ENCODE results near the gene NUP214. TPM values are rescaled to one million over a fixed set of nuclear protein-coding genes. Genes with fewer than 3 reads are reported as not detected.
A peak's percentile ranks its signal among the peaks of the same experiment; 100 is the strongest.
"Not testable (repeated sequence)": the region's sequence is repeated elsewhere in the genome, so short reads cannot be mapped to it uniquely, and the experiment has no call there.

Gene NUP214
- total RNA-seq, 2 donors from 2014 or later: 105 to 107 TPM

- Mint-ChIP-seq H3K27ac (no peak overlapping the region), H3K36me3 (ENCODE audit: low read depth) (peaks cover 26% of the 10 kb centered on the region), H3K4me3 (no peak overlapping the region), H3K4me1 (peaks cover 4% of the 10 kb centered on the region), H3K27me3 (no peaks in the 10 kb centered on the region)
- ATAC-seq (no peak), DNase-seq (no peak)
- H3K9me3 ChIP-seq (ENCODE audit: control insufficient read depth, low read length, poor library complexity, severe bottlenecking): no peaks in the 10 kb centered on the region
Observed at GRCh38 chr9:131142160-131142559, 16.8 kb downstream of the NUP214 start.

GRCh38 chr9:131144201-131144600 is 18.8 kb downstream of the NUP214 start:
- Mint-ChIP-seq H3K27ac (peak overlapping the region; percentile 41), H3K27me3 (no peaks in the 10 kb centered on the region), H3K4me3 (no peak overlapping the region), H3K36me3 (ENCODE audit: low read depth) (peaks cover 26% of the 10 kb centered on the region), H3K4me1 (peaks cover 2% of the 10 kb centered on the region)
- H3K9me3 ChIP-seq (ENCODE audit: control insufficient read depth, low read length, poor library complexity, severe bottlenecking): no peaks in the 10 kb centered on the region
- ATAC-seq (no peak), DNase-seq (no peak)

GRCh38 chr9:131145245-131145644 is 19.9 kb downstream of the NUP214 start:
- DNase-seq (no peak), ATAC-seq (no peak)
- H3K4me1 Mint-ChIP-seq: peaks cover 2% of the 10 kb centered on the region
- peaks cover 26% of the 10 kb centered on the region for H3K36me3 Mint-ChIP-seq (ENCODE audit: low read depth)
- H3K4me3 Mint-ChIP-seq: no peak overlapping the region
- peak overlapping the region; percentile 70 for H3K27ac Mint-ChIP-seq
- H3K27me3 Mint-ChIP-seq: no peaks in the 10 kb centered on the region
- H3K9me3 ChIP-seq (ENCODE audit: control insufficient read depth, low read length, poor library complexity, severe bottlenecking): no peaks in the 10 kb centered on the region

DNA sequence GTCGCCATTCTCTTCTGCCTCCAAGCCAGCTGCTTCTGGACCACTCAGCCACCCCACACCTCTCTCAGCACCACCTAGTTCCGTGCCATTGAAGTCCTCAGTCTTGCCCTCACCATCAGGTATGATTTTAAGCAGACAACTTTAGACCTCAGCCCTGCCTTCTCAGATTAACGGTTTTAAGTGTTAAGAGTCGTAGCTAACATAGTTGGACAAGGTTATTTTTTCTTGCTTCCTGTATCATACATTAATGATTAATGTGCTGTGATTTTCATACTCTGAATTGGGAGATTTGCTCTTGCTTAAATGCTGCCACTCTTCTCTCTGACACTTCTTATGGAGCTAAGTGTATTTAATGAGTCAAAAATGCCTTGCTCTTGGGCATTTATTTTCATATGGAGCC is 20.8 kb downstream of the NUP214 start:
- peaks cover 22% of the 10 kb centered on the region for H3K36me3 Mint-ChIP-seq (ENCODE audit: low read depth)
- H3K4me1 Mint-ChIP-seq: peaks cover 2% of the 10 kb centered on the region
- no peaks in the 10 kb centered on the region for H3K9me3 ChIP-seq (ENCODE audit: control insufficient read depth, low read length, poor library complexity, severe bottlenecking)
- H3K27me3 Mint-ChIP-seq: no peaks in the 10 kb centered on the region
- DNase-seq (no peak), ATAC-seq (no peak)
- H3K4me3 Mint-ChIP-seq: peak overlapping the region; percentile 7
- H3K27ac Mint-ChIP-seq: peak overlapping the region; percentile 70

DNA sequence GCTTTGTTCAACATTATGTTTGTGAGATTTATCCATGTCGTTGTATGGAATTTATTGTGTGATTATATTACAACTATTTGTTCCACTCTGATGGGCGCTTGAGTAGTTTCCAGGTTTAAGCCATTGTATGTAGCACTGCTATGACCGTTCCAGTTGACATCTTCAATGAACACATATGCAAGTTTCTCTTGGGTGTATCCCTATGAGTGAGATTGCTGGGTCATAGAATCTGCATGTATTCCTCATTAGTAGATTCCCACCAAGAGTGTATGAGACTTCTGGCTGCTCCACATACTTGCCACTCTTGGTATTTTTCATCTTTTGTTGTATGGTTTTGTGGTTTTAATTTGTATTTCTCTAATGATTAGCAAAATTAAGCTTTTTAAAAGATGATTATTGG is 22.9 kb downstream of the NUP214 start:
- Mint-ChIP-seq H3K4me1 (peaks cover 3% of the 10 kb centered on the region), H3K36me3 (ENCODE audit: low read depth) (peaks cover 22% of the 10 kb centered on the region)

GRCh38 chr9:131148966-131149687 is 23.7 kb downstream of the NUP214 start:
- Mint-ChIP-seq H3K4me3 (peak overlapping the region; percentile 28), H3K4me1 (peaks cover 4% of the 10 kb centered on the region), H3K27me3 (no peaks in the 10 kb centered on the region), H3K27ac (peak overlapping the region; percentile 51), H3K36me3 (ENCODE audit: low read depth) (peaks cover 20% of the 10 kb centered on the region)
- DNase-seq: no peak
- no peaks in the 10 kb centered on the region for H3K9me3 ChIP-seq (ENCODE audit: control insufficient read depth, low read length, poor library complexity, severe bottlenecking)
- ATAC-seq: no peak

More for the DNA sequence above, 22.9 kb downstream of the NUP214 start:
- ATAC-seq (no peak), DNase-seq (no peak)
- no peaks in the 10 kb centered on the region for H3K9me3 ChIP-seq (ENCODE audit: control insufficient read depth, low read length, poor library complexity, severe bottlenecking)
- no peaks in the 10 kb centered on the region for H3K27me3 Mint-ChIP-seq
- H3K4me3 Mint-ChIP-seq: no peak overlapping the region
- no peak overlapping the region for H3K27ac Mint-ChIP-seq

GRCh38 chr9:131149688-131150053 is 24.3 kb downstream of the NUP214 start:
- H3K9me3 ChIP-seq (ENCODE audit: control insufficient read depth, low read length, poor library complexity, severe bottlenecking): no peaks in the 10 kb centered on the region
- Mint-ChIP-seq H3K4me1 (peaks cover 6% of the 10 kb centered on the region), H3K27me3 (no peaks in the 10 kb centered on the region), H3K27ac (peak overlapping the region; percentile 51), H3K4me3 (peak overlapping the region; percentile 28), H3K36me3 (ENCODE audit: low read depth) (peaks cover 19% of the 10 kb centered on the region)
- ATAC-seq (no peak), DNase-seq (no peak)

DNA sequence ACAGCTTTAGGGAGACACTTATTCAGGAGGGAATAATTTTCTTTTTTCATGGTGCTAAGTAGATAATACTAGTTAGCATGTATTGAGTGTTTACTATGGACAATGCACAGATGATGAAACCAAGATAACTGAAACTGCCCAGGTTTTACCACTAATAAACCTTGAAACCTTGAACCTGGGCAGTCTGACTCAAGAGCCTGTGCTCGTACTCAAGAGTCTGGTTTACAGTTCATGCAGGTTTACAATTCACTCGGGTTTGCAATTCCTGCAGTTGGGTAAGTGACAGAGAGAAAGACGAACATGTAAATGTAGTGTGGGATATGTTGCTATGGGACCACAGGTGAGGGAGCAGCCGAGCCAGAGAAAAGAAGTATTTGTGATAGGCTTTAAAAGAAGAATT is 28.2 kb downstream of the NUP214 start:
- no peak overlapping the region for H3K4me3 Mint-ChIP-seq
- no peak for DNase-seq
- ATAC-seq: no peak
- no peak overlapping the region for H3K27ac Mint-ChIP-seq
- no peaks in the 10 kb centered on the region for H3K27me3 Mint-ChIP-seq
- peaks cover 12% of the 10 kb centered on the region for H3K36me3 Mint-ChIP-seq (ENCODE audit: low read depth)
- no peaks in the 10 kb centered on the region for H3K9me3 ChIP-seq (ENCODE audit: control insufficient read depth, low read length, poor library complexity, severe bottlenecking)
- H3K4me1 Mint-ChIP-seq: peaks cover 16% of the 10 kb centered on the region

- H3K4me1 Mint-ChIP-seq: peaks cover 14% of the 10 kb centered on the region
- not testable (repeated sequence) for H3K4me3 Mint-ChIP-seq; H3K9me3 ChIP-seq (ENCODE audit: control insufficient read depth, low read length, poor library complexity, severe bottlenecking); DNase-seq; H3K27ac Mint-ChIP-seq; H3K27me3 Mint-ChIP-seq; ATAC-seq
- H3K36me3 Mint-ChIP-seq (ENCODE audit: low read depth): peaks cover 12% of the 10 kb centered on the region
Observed at GRCh38 chr9:131158673-131159072, 33.3 kb downstream of the NUP214 start.

DNA sequence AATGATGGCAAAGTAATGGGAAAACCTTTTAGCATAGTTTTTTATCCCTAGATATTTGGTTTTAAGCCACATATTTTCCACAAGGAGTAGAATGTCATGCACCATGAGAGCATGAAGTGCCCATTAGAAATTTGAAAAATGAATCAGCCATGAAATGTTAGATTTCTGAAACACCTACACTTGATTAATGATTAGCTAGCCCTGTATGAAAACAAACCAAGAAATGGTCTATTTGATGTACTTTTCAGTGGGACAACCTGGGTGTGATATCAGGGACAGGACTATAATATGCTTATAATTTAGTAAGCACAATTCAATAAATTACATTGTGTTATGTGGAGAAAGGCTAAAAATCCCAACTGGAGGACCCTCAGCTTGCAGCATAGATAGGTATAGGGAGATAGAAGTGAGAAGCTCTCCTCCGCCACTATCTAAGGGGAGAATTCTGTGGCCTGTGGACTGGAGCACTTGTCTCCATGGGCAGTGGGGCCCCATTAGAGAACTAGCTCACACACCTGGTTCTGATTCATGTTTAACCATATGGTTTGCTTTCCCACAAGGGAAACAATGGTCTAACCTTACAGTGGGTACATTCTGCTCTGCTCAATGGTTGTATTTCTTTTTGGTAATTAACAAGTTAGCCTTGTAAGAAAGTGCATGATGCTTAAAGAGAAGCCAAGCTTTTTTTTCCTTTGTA is 35.2 kb downstream of the NUP214 start:
- no peaks in the 10 kb centered on the region for H3K27me3 Mint-ChIP-seq
- H3K36me3 Mint-ChIP-seq (ENCODE audit: low read depth): peaks cover 8% of the 10 kb centered on the region

DNA sequence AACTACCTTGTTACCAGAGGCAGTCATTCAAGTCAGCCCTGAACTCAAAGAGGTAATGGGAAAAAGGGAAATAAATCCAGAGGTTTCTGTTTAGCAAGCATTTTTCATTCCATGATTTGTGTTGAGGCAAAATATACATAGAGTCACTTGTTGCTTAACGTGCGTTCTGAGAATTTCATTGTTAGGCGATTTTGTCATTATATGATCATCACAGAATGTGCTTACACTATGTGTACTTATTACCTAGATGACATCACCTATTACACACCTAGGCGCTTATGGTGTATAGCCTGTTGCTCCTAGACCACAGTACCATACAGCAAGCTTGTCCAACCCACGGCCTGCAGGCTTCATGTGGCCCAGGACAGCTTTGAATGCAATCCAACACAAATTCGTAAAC is 36.2 kb downstream of the NUP214 start:
- no peak for ATAC-seq
- H3K9me3 ChIP-seq (ENCODE audit: control insufficient read depth, low read length, poor library complexity, severe bottlenecking): no peaks in the 10 kb centered on the region
- Mint-ChIP-seq H3K4me3 (no peak overlapping the region), H3K27ac (no peak overlapping the region), H3K36me3 (ENCODE audit: low read depth) (peaks cover 11% of the 10 kb centered on the region), H3K27me3 (no peaks in the 10 kb centered on the region), H3K4me1 (peaks cover 7% of the 10 kb centered on the region)
- DNase-seq: no peak

More for the DNA sequence above, 35.2 kb downstream of the NUP214 start:
- DNase-seq: no peak
- H3K9me3 ChIP-seq (ENCODE audit: control insufficient read depth, low read length, poor library complexity, severe bottlenecking): no peaks in the 10 kb centered on the region
- Mint-ChIP-seq H3K27ac (no peak overlapping the region), H3K4me1 (peaks cover 7% of the 10 kb centered on the region), H3K4me3 (no peak overlapping the region)
- ATAC-seq: no peak

GRCh38 chr9:131162886-131163285 is 37.5 kb downstream of the NUP214 start:
- no peak for DNase-seq
- peaks cover 10% of the 10 kb centered on the region for H3K4me1 Mint-ChIP-seq
- H3K27ac Mint-ChIP-seq: peak overlapping the region; percentile 74
- no peak for ATAC-seq
- peaks cover 11% of the 10 kb centered on the region for H3K36me3 Mint-ChIP-seq (ENCODE audit: low read depth)
- H3K9me3 ChIP-seq (ENCODE audit: control insufficient read depth, low read length, poor library complexity, severe bottlenecking): no peaks in the 10 kb centered on the region
- no peak overlapping the region for H3K4me3 Mint-ChIP-seq
- no peaks in the 10 kb centered on the region for H3K27me3 Mint-ChIP-seq

- no peak for ATAC-seq
- no peaks in the 10 kb centered on the region for H3K27me3 Mint-ChIP-seq
- no peak for DNase-seq
- H3K9me3 ChIP-seq (ENCODE audit: control insufficient read depth, low read length, poor library complexity, severe bottlenecking): no peaks in the 10 kb centered on the region
- H3K27ac Mint-ChIP-seq: peak overlapping the region; percentile 27
- H3K4me1 Mint-ChIP-seq: peaks cover 12% of the 10 kb centered on the region
- H3K36me3 Mint-ChIP-seq (ENCODE audit: low read depth): peaks cover 13% of the 10 kb centered on the region
- H3K4me3 Mint-ChIP-seq: no peak overlapping the region
Observed at GRCh38 chr9:131165523-131165922, 40.1 kb downstream of the NUP214 start.

Data from T-helper 17 cell (primary cell).